ENCODE results near the gene RNF166. TPM values are rescaled to one million over a fixed set of nuclear protein-coding genes. Genes with fewer than 3 reads are reported as not detected.

RNF166 gene
- polyA plus RNA-seq, 1 donor from 2014 or later = 34.4 TPM

- no peak overlapping the region for H3K27ac ChIP-seq (ENCODE audit: low read length)
- H3K4me3 ChIP-seq (ENCODE audit: low read length) = no peak overlapping the region
- H3K27me3 ChIP-seq (ENCODE audit: insufficient read depth, low read depth, low read length) = no peaks in the 10 kb centered on the region
- no peak overlapping the region for H2AFZ ChIP-seq (ENCODE audit: low read depth, low read length)
- H3K9me3 ChIP-seq (ENCODE audit: low read length) = no peaks in the 10 kb centered on the region
- H3K4me2 ChIP-seq (ENCODE audit: low read length) = no peak overlapping the region
- H3K36me3 ChIP-seq (ENCODE audit: insufficient read depth, low read length) = no peaks in the 10 kb centered on the region
- H4K20me1 ChIP-seq (ENCODE audit: insufficient read depth) = no peaks in the 10 kb centered on the region
- H3K79me2 ChIP-seq (replicated peaks; ENCODE audit: insufficient read depth, low read length) = no peaks in the 10 kb centered on the region
- TF ChIP-seq EP300 (conservative IDR thresholded peaks at IDR 0.05; ENCODE audit: poor library complexity, severe bottlenecking) (no peak), RAD21 (conservative IDR thresholded peaks at IDR 0.05) (no peak), TAF1 (IDR thresholded peaks at IDR 0.05; ENCODE audit: low read depth) (no peak), POLR2AphosphoS5 (IDR thresholded peaks at IDR 0.05) (no peak), MXI1 (conservative IDR thresholded peaks at IDR 0.05; ENCODE audit: poor library complexity, severe bottlenecking) (no peak), EZH2 (IDR thresholded peaks at IDR 0.05; ENCODE audit: borderline replicate concordance, insufficient read depth, low read length, poor library complexity, severe bottlenecking) (no peak), SMC3 (conservative IDR thresholded peaks at IDR 0.05; ENCODE audit: poor library complexity) (no peak), CTCF (IDR thresholded peaks at IDR 0.05; ENCODE audit: poor library complexity, severe bottlenecking) (no peak), REST (IDR thresholded peaks at IDR 0.05; ENCODE audit: borderline replicate concordance) (no peak)
- no peaks in the 10 kb centered on the region for H3K9me2 ChIP-seq (ENCODE audit: insufficient read depth, low read length)
- no peaks in the 10 kb centered on the region for H3F3A ChIP-seq (ENCODE audit: insufficient read depth, low read length, poor library complexity, severe bottlenecking)
- H3K9ac ChIP-seq (ENCODE audit: low read length) = no peak overlapping the region
Measured at GRCh38 chr16:88754109-88754911, 48.1 kb upstream of the RNF166 start.

- no peaks in the 10 kb centered on the region for H3K9me3 ChIP-seq (ENCODE audit: low read length)
- H3K9ac ChIP-seq (ENCODE audit: low read length) = no peak overlapping the region
- no peaks in the 10 kb centered on the region for H4K20me1 ChIP-seq (ENCODE audit: insufficient read depth)
- H3K27me3 ChIP-seq (ENCODE audit: insufficient read depth, low read depth, low read length) = no peaks in the 10 kb centered on the region
- no peaks in the 10 kb centered on the region for H3K79me2 ChIP-seq (replicated peaks; ENCODE audit: insufficient read depth, low read length)
- TF ChIP-seq RAD21 (conservative IDR thresholded peaks at IDR 0.05) = no peak
- no peak for TF ChIP-seq REST (IDR thresholded peaks at IDR 0.05; ENCODE audit: borderline replicate concordance)
- TF ChIP-seq CTCF (IDR thresholded peaks at IDR 0.05; ENCODE audit: poor library complexity, severe bottlenecking) = no peak
- no peak for TF ChIP-seq EZH2 (IDR thresholded peaks at IDR 0.05; ENCODE audit: borderline replicate concordance, insufficient read depth, low read length, poor library complexity, severe bottlenecking)
- TF ChIP-seq SMC3 (conservative IDR thresholded peaks at IDR 0.05; ENCODE audit: poor library complexity) = no peak
- no peak for TF ChIP-seq EP300 (conservative IDR thresholded peaks at IDR 0.05; ENCODE audit: poor library complexity, severe bottlenecking)
- no peak for TF ChIP-seq POLR2AphosphoS5 (IDR thresholded peaks at IDR 0.05)
- no peak for TF ChIP-seq MXI1 (conservative IDR thresholded peaks at IDR 0.05; ENCODE audit: poor library complexity, severe bottlenecking)
- TF ChIP-seq TAF1 (IDR thresholded peaks at IDR 0.05; ENCODE audit: low read depth) = no peak
- no peaks in the 10 kb centered on the region for H3F3A ChIP-seq (ENCODE audit: insufficient read depth, low read length, poor library complexity, severe bottlenecking)
- H3K9me2 ChIP-seq (ENCODE audit: insufficient read depth, low read length) = no peaks in the 10 kb centered on the region
- no peak overlapping the region for H3K4me3 ChIP-seq (ENCODE audit: low read length)
- H2AFZ ChIP-seq (ENCODE audit: low read depth, low read length) = no peak overlapping the region
- H3K4me2 ChIP-seq (ENCODE audit: low read length) = no peak overlapping the region
- no peaks in the 10 kb centered on the region for H3K36me3 ChIP-seq (ENCODE audit: insufficient read depth, low read length)
- H3K27ac ChIP-seq (ENCODE audit: low read length) = no peak overlapping the region
Measured at GRCh38 chr16:88753602-88754001, 47.4 kb upstream of the RNF166 start.

Measured in neural cell (in vitro differentiated cells).